H1 (cell line): ENCODE data around the gene PLP2. TPM values are rescaled to one million over a fixed set of nuclear protein-coding genes. Genes with fewer than 3 reads are reported as not detected.
A peak's percentile ranks its signal among the peaks of the same experiment; 100 is the strongest.

Experiments used
- CTCF ChIA-PET: fragments of 300-600 bp; sonication (Branson Sonifier 250); formaldehyde crosslinking; loops from one replicate; lab custom pipeline; 2021; ENCODE audit not compliant: partially characterized antibody; lab: Charles Lee
- POLR2A ChIA-PET: fragments of 300-600 bp; sonication (Branson Sonifier 250); formaldehyde crosslinking; loops from one replicate; lab custom pipeline; 2021; ENCODE audit warnings: inconsistent platforms; ENCODE audit not compliant: partially characterized antibody; lab: Charles Lee
- DNase-seq, 2 experiments: peaks; one replicate each; pipeline versions ENCODE4 v3.0.0 to v3.0.0-alpha.2; 2010 to 2022; ENCODE audit warnings: low spot score in 2 of 2, low read depth in 1 of 2, mixed read lengths in 1 of 2
- FAIRE-seq: peaks from 2 replicates; lab custom pipeline; 2011; peaks lifted over from hg19 to GRCh38; lab: Jason Lieb, UNC
- H2AFZ ChIP-seq: 2 replicates; pipeline ENCODE4 v1.8.1; 2012; ENCODE audit warnings: low read length, inconsistent platforms
- H2AK5ac ChIP-seq: 2 replicates; pipeline ENCODE4 v1.6.1; 2013; ENCODE audit warnings: low read depth, low read length
- H2BK120ac ChIP-seq: replicated peaks from 2 replicates; pipeline ENCODE3; 2013; ENCODE audit warnings: low read depth, low read length, inconsistent platforms
- H2BK12ac ChIP-seq: 2 replicates; pipeline ENCODE4 v1.6.1; 2013; ENCODE audit warnings: low read depth, low read length
- H2BK15ac ChIP-seq: 2 replicates; pipeline ENCODE4 v1.6.1; 2013; ENCODE audit warnings: low read length
- H2BK20ac ChIP-seq: 2 replicates; pipeline ENCODE4 v1.6.1; 2013; ENCODE audit warnings: low read length
- H2BK5ac ChIP-seq: 2 replicates; pipeline ENCODE4 v1.6.1; 2013; ENCODE audit warnings: low read depth, low read length
- H3K14ac ChIP-seq: 2 replicates; pipeline ENCODE4 v1.6.1; 2013; ENCODE audit warnings: inconsistent platforms; ENCODE audit not compliant: insufficient read length
- H3K18ac ChIP-seq: 2 replicates; pipeline ENCODE4 v1.6.1; 2013; ENCODE audit warnings: low read length; ENCODE audit errors: extremely low read depth
- H3K23ac ChIP-seq: 2 replicates; pipeline ENCODE4 v1.6.1; 2013; ENCODE audit warnings: inconsistent platforms; ENCODE audit not compliant: insufficient read length
- H3K23me2 ChIP-seq: 2 replicates; pipeline ENCODE4 v1.6.1; 2013; ENCODE audit warnings: low read depth, low read length
- H3K27ac ChIP-seq: 2 replicates; pipeline ENCODE4 v1.6.1; 2011; ENCODE audit warnings: low read depth, low read length, inconsistent platforms
- H3K27me3 ChIP-seq, 4 experiments: replicated peaks in 1 of 4; 1 replicate in 1 of 4; 2 replicates in 3 of 4; pipeline versions ENCODE4 v1.6.1 to v1.8.1; 2011 to 2013; ENCODE audit warnings: low read length in 3 of 4, mild to moderate bottlenecking in 3 of 4, inconsistent platforms in 2 of 4, mixed read lengths in 2 of 4, moderate library complexity in 1 of 4; ENCODE audit not compliant: control insufficient read depth in 3 of 4, insufficient read depth in 3 of 4; ENCODE audit errors: extremely low read depth in 1 of 4
- H3K36me3 ChIP-seq, 4 experiments: 2 replicates each; pipeline versions ENCODE4 v1.6.1 to v1.8.1; 2011 to 2013; ENCODE audit warnings: mild to moderate bottlenecking in 4 of 4, low read length in 3 of 4, moderate library complexity in 2 of 4, control low read depth in 1 of 4, inconsistent platforms in 1 of 4; ENCODE audit not compliant: insufficient read depth in 4 of 4, control insufficient read depth in 2 of 4
- H3K4ac ChIP-seq: replicated peaks from 2 replicates; pipeline ENCODE3; 2013; ENCODE audit warnings: low read length, low read depth, mixed read lengths, inconsistent platforms; ENCODE audit not compliant: insufficient read length
- H3K4me1 ChIP-seq, 4 experiments: replicated peaks in 1 of 4; 1 replicate in 1 of 4; 2 replicates in 3 of 4; pipeline versions ENCODE4 v1.6.1 to v1.8.1; 2011 to 2013; ENCODE audit warnings: low read length in 3 of 4, inconsistent platforms in 2 of 4, mixed read lengths in 1 of 4; ENCODE audit not compliant: insufficient read depth in 4 of 4, control insufficient read depth in 3 of 4
- H3K4me2 ChIP-seq, 2 experiments: 2 replicates each; pipeline versions ENCODE4 v1.6.1 to v1.8.1; 2011 to 2013; ENCODE audit warnings: low read depth in 2 of 2, low read length in 2 of 2, control low read depth in 1 of 2, inconsistent platforms in 1 of 2, mild to moderate bottlenecking in 1 of 2; ENCODE audit not compliant: insufficient read depth in 1 of 2
- H3K4me3 ChIP-seq, 4 experiments: fragments of 200-600, 300-600 bp in 1 of 4; sonication (generic), shearing (Covaris generic), sonication (Bioruptor Twin) in 1 of 4; 2 replicates each; pipeline versions ENCODE4 v1.5.1 to v1.8.1; 2011 to 2016; ENCODE audit warnings: low read length in 4 of 4, low read depth in 3 of 4, control low read depth in 2 of 4, inconsistent platforms in 2 of 4, mild to moderate bottlenecking in 2 of 4, mixed read lengths in 1 of 4, moderate library complexity in 1 of 4; ENCODE audit not compliant: insufficient read depth in 2 of 4; ENCODE audit errors: extremely low read depth in 1 of 4
- H3K56ac ChIP-seq: replicated peaks from 2 replicates; pipeline ENCODE3; 2013; ENCODE audit warnings: low read depth, mild to moderate bottlenecking, mixed read lengths, low read length, inconsistent platforms; ENCODE audit not compliant: insufficient read length
- H3K79me1 ChIP-seq: 2 replicates; pipeline ENCODE4 v1.6.1; 2013; ENCODE audit warnings: low read depth, low read length, control low read depth
- H3K79me2 ChIP-seq, 2 experiments: 2 replicates each; pipeline versions ENCODE4 v1.6.1 to v1.8.1; 2012 to 2013; ENCODE audit warnings: low read length in 2 of 2, mild to moderate bottlenecking in 2 of 2, inconsistent platforms in 1 of 2; ENCODE audit not compliant: insufficient read depth in 2 of 2, control insufficient read depth in 1 of 2
- H3K9ac ChIP-seq, 4 experiments: replicated peaks in 1 of 4; 1 replicate in 1 of 4; 2 replicates in 3 of 4; pipeline versions ENCODE4 v1.6.1 to v1.8.1; 2011 to 2013; ENCODE audit warnings: low read depth in 3 of 4, low read length in 3 of 4, control low read depth in 2 of 4, mild to moderate bottlenecking in 2 of 4, moderate library complexity in 2 of 4, inconsistent platforms in 1 of 4; ENCODE audit errors: extremely low read depth in 1 of 4
- H3K9me3 ChIP-seq, 2 experiments: 2 replicates each; pipeline versions ENCODE4 v1.6.1 to v1.8.1; 2012 to 2013; ENCODE audit warnings: mild to moderate bottlenecking in 2 of 2, moderate library complexity in 2 of 2, control low read depth in 1 of 2, inconsistent platforms in 1 of 2, low read depth in 1 of 2, low read length in 1 of 2, mixed read lengths in 1 of 2; ENCODE audit not compliant: insufficient read depth in 2 of 2
- H4K20me1 ChIP-seq, 2 experiments: replicated peaks in 1 of 2; 2 replicates each; pipeline versions ENCODE3 to v1.8.1; 2011 to 2013; ENCODE audit warnings: inconsistent platforms in 2 of 2, low read length in 2 of 2, mild to moderate bottlenecking in 1 of 2; ENCODE audit not compliant: insufficient read depth in 2 of 2, control insufficient read depth in 1 of 2
- H4K5ac ChIP-seq: 2 replicates; pipeline ENCODE4 v1.6.1; 2013; ENCODE audit warnings: low read length, low read depth, mixed read lengths, inconsistent platforms; ENCODE audit not compliant: insufficient read length
- H4K8ac ChIP-seq: 2 replicates; pipeline ENCODE4 v1.8.0; 2013; ENCODE audit warnings: mild to moderate bottlenecking, moderate library complexity, low read length, inconsistent platforms; ENCODE audit not compliant: insufficient read depth; ENCODE audit errors: extremely low read depth
- H4K91ac ChIP-seq: replicated peaks from 2 replicates; pipeline ENCODE3; 2013; ENCODE audit warnings: low read length, mixed read lengths, inconsistent platforms; ENCODE audit not compliant: insufficient read length
- SIRT6 ChIP-seq: IDR thresholded peaks from one replicate; pipeline ENCODE4 v1.7.1; 2012; ENCODE audit warnings: low read length, inconsistent platforms
- WGBS, 2 experiments: shearing (Covaris generic) in 1 of 2; methylation state at CpG; one replicate each; pipeline versions ENCODE4 v1.1.6 to v1.1.7; 2013 to 2015; ENCODE audit warnings: low lambda C conversion rate in 2 of 2, mixed read lengths in 2 of 2, inconsistent platforms in 1 of 2, low coverage in 1 of 2, missing lambda C conversion rate in 1 of 2; ENCODE audit not compliant: insufficient replicate concordance in 2 of 2, insufficient coverage in 1 of 2, insufficient read length in 1 of 2; ENCODE audit errors: extremely low coverage in 1 of 2, missing lambda C conversion rate in 1 of 2; 5-methylcytosine and 5-hydroxymethylcytosine counted together
- polyA plus RNA-seq, 7 experiments: library from polyadenylated mRNA; depleted of rRNA in 3 of 7; stranded (reverse) in 5 of 7; unstranded in 2 of 7; fragments of >200 nt in 5 of 7; fragments of 200-250 nt in 2 of 7; gene quantifications; 1 replicate in 5 of 7; 2 replicates in 1 of 7; 4 replicates in 1 of 7; pipeline versions ENCODE4 v1.2.1 to v1.2.3, GENCODE V29; 2011 to 2013; ENCODE audit warnings: missing spikeins in 2 of 7, mixed read lengths in 2 of 7
- total RNA-seq: library from RNA; stranded (reverse); fragmentation: NEBNext Ultra II Directional; extraction: Animal tissue kit (Norgen Biotek cat#: 25700); gene quantifications from 2 replicates; pipeline ENCODE4 v1.2.1, GENCODE V29; 2021

The PLP2 gene
- total and polyA plus RNA-seq, 2 of the 8 experiments (the other 6 are each of a cell fraction or from before 2014, with no cell fraction given), result 10.3 to 23.4 TPM

DNA sequence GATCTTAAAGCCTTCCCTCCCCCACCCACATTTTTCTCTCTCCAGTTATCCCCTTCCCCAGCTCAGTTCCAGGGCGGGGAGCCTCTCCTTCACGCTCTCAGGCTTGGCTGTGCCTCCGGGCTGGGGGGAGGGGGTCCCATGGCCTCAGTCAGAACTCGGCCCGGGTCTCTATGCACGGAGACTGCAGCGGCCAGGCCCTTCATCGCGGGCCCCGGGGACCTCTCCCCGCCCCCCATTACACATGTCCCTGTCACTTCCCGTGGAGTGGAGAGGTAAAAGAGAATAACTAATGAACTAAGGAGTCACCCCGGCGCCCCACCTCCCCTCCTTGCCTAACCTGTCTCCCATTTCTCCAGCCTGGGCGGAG lies 15.3 kb downstream of the PLP2 start:
- H3K9ac ChIP-seq, result no peak overlapping the region
- H3K4me3 ChIP-seq, result peak overlapping the region in 3 of 4 experiments; percentile 56 to 75 (median 70); a peak in 5 of 8 replicates
- no peak overlapping the region for H2BK15ac ChIP-seq
- no peak overlapping the region for H3K56ac ChIP-seq
- H3K9me3 ChIP-seq, result no peaks in the 10 kb centered on the region
- no peak overlapping the region; the same call in 1 of the 2 replicates for H3K18ac ChIP-seq
- peaks cover 0 to 6% (median 5%) of the 10 kb centered on the region in 4 experiments; a peak in 3 of 7 replicates for H3K4me1 ChIP-seq
- no peak overlapping the region for H2AK5ac ChIP-seq
- no peak for TF ChIP-seq SIRT6
- peaks cover 0 to 2% of the 10 kb centered on the region in 2 experiments for H4K20me1 ChIP-seq
- peak overlapping the region; percentile 68 to 74 for H3K4me2 ChIP-seq
- no peak overlapping the region for H4K8ac ChIP-seq
- CTCF ChIA-PET, result interaction anchor here (0.7 kb wide), 1 partner anchor 64 kb away, joined by 3 read pairs; no protein-coding TSS in a partner anchor
- no peak overlapping the region for H3K14ac ChIP-seq
- peaks cover 7% of the 10 kb centered on the region; the same call in 1 of the 2 replicates for H3K23me2 ChIP-seq
- DNase-seq (peak in 1 of 2 experiments; percentile 48), FAIRE-seq (no peak)
- no peaks in the 10 kb centered on the region for H3K79me1 ChIP-seq
- H2BK120ac ChIP-seq, result no peak overlapping the region
- POLR2A ChIA-PET, result interaction anchor here (0.6 kb wide), 1 partner anchor 275 kb away, joined by 3 read pairs; no protein-coding TSS in a partner anchor
- no peak overlapping the region for H3K23ac ChIP-seq
- no peaks in the 10 kb centered on the region for H3K79me2 ChIP-seq
- no peaks in the 10 kb centered on the region for H3K27me3 ChIP-seq
- H4K5ac ChIP-seq, result no peak overlapping the region
- no peak overlapping the region for H3K4ac ChIP-seq
- H2BK20ac ChIP-seq, result no peak overlapping the region
- H3K36me3 ChIP-seq, result peaks cover 0 to 5% (median 2%) of the 10 kb centered on the region in 4 experiments; a peak in 3 of 8 replicates
- 6% methylated on average over 3 of the region's 15 CpGs; no CpG with 5 or more reads in 1 of the 2 experiments for WGBS, 2 experiments
- H4K91ac ChIP-seq, result no peak overlapping the region
- H2BK5ac ChIP-seq, result no peak overlapping the region
- no peak overlapping the region for H3K27ac ChIP-seq
- no peak overlapping the region for H2AFZ ChIP-seq
- no peak overlapping the region for H2BK12ac ChIP-seq
